Osteocyte (in vitro differentiated cells): ENCODE data around the gene OBI1. TPM values are rescaled to one million over a fixed set of nuclear protein-coding genes. Genes with fewer than 3 reads are reported as not detected.
A peak's percentile ranks its signal among the peaks of the same experiment; 100 is the strongest.

ENCODE experiments used
- DNase-seq: peaks from one replicate; pipeline ENCODE4 v3.0.0; 2021; ENCODE audit warnings: mixed read lengths; ENCODE audit not compliant: unreplicated experiment; ENCODE audit errors: extremely low spot score
- H3K27ac Mint-ChIP-seq: one replicate; pipeline ENCODE4 v1.8.0; 2021; ENCODE audit warnings: mild to moderate bottlenecking, mixed read lengths; ENCODE audit not compliant: unreplicated experiment
- H3K27me3 Mint-ChIP-seq: one replicate; pipeline ENCODE4 v1.8.0; 2021; ENCODE audit warnings: mixed read lengths; ENCODE audit not compliant: unreplicated experiment
- H3K36me3 Mint-ChIP-seq: one replicate; pipeline ENCODE4 v1.8.0; 2021; ENCODE audit warnings: mixed read lengths; ENCODE audit not compliant: unreplicated experiment
- H3K4me1 Mint-ChIP-seq: one replicate; pipeline ENCODE4 v1.8.0; 2021; ENCODE audit warnings: mixed read lengths; ENCODE audit not compliant: unreplicated experiment
- H3K4me3 Mint-ChIP-seq: one replicate; pipeline ENCODE4 v1.8.0; 2021; ENCODE audit warnings: mild to moderate bottlenecking, moderate library complexity, mixed read lengths; ENCODE audit not compliant: unreplicated experiment
- H3K9me3 Mint-ChIP-seq: one replicate; pipeline ENCODE4 v1.8.0; 2021; ENCODE audit warnings: mixed read lengths; ENCODE audit not compliant: unreplicated experiment
- CTCF ChIP-seq: fragments of 200-600 bp; sonication (generic); IDR thresholded peaks from 2 replicates; pipeline ENCODE4 v1.5.0; 2021; ENCODE audit warnings: antibody characterized with exemption, mild to moderate bottlenecking, moderate library complexity
- total RNA-seq: library from RNA; stranded (reverse); gene quantifications from 2 replicates; pipeline ENCODE4 v1.2.1, GENCODE V29; 2021

OBI1 gene
- total RNA-seq, 1 donor from 2014 or later, result 10.5 TPM

DNA sequence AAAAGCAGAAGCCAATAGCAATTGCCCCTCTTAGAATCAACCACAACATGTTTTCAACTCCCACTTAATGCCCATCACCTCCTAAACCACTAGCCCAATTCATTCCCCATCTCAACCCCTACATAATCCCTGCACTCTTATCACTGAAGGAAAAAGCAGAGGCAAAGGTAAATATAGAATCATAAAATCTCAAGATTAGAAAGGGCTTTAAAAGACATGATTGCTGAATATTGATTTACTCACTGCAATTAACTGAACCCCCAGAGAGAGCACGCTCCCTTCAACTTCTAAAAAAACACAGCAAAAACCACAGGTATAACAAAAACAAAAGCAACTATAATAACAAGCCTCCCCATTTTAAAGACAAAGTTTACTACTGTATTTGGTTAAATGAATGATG, 40.5 kb downstream of the OBI1 start:
- TF ChIP-seq CTCF, result no peak
- Mint-ChIP-seq H3K4me1 (no peaks in the 10 kb centered on the region), H3K36me3 (peaks cover 33% of the 10 kb centered on the region), H3K27ac (no peak overlapping the region), H3K4me3 (no peak overlapping the region), H3K27me3 (peaks cover 2% of the 10 kb centered on the region), H3K9me3 (no peaks in the 10 kb centered on the region)
- DNase-seq, result no peak

DNA sequence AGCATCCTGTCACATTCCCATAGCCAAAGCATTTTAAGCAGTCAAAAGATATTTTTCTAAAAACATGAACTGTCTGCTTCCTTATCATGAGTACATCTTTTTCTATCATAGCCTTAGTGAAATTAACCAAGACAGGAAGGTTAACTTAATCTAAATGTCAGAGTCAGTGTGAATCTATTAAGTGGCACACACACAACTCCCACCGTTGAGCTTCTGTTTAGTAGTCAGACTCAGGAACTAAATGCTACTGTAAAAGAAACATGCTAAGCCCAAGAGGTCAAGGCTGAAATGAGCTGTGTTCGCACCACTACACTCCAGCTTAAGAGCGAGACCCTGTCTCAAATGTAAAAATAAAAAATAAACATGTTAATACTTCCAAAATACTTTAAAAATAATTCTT, 47.9 kb downstream of the OBI1 start:
- TF ChIP-seq CTCF, result no peak
- peaks cover 14% of the 10 kb centered on the region for H3K36me3 Mint-ChIP-seq

DNA sequence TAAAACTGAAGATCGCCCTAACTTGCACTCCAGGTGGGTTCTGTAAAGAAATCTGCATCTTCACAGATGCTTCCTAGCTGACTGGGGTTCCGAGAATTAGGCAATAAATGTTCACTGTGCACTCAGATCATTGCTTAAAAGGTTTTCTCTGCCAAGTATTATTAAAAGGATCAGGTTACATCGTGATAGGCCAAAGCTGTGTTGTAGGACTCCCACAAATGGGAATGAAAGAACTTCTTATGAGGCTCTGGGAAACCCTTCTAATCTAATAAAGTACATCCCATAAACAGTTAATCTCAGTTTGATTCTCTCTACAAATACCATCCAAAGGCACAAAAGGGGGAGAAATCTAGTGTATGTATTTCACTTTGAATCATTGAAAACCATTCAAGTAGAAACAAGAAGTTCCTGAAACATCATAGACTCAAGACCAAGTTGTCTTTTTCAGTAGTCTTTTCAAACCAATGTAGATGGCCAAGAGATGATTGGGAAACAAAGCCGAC, 48.5 kb downstream of the OBI1 start:
- no peak for TF ChIP-seq CTCF
- Mint-ChIP-seq H3K27me3 (peaks cover 68% of the 10 kb centered on the region), H3K4me3 (no peak overlapping the region), H3K9me3 (no peaks in the 10 kb centered on the region), H3K27ac (no peak overlapping the region), H3K36me3 (peaks cover 9% of the 10 kb centered on the region), H3K4me1 (peaks cover 24% of the 10 kb centered on the region)
- no peak for DNase-seq

More for the DNA sequence above, 47.9 kb downstream of the OBI1 start:
- peaks cover 24% of the 10 kb centered on the region for H3K4me1 Mint-ChIP-seq
- H3K27ac Mint-ChIP-seq, result no peak overlapping the region
- H3K27me3 Mint-ChIP-seq, result peaks cover 62% of the 10 kb centered on the region
- DNase-seq, result no peak
- no peak overlapping the region for H3K4me3 Mint-ChIP-seq
- H3K9me3 Mint-ChIP-seq, result no peaks in the 10 kb centered on the region

DNA sequence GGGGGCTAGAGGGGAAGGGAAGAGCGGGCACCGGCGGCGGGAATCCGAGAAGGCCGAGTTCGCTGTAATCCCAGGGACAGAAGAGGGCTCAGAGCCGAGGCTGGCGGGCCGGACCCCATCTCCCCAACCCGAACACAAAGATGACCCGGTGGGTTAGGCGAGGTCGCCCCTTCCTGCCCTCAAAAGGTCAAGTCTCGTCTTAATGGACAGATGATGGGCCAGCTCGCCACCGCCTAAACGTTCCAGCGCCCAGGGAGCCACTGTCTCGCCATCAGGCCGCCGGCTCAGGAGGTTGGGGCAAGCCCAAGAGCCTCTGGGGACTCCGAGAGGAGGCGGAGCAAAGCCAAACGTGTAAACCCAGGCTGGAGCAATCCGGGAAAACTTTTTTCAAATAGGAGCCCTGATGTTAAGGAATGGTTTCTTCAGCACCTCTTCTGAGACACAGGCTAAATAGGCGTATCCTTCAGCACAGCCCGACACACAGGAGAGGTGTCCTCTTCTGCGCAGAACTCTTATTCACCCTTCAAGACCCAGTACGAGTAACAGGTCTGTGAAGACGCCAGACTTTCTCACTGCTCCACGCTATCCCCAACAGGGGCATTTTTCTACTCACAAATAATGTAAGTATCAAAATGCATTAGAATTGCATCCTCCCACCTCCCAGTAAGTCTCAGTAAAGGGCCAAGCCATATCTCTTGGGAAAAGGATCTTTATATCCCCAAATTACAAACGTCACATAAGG, 49.3 kb downstream of the OBI1 start:
- H3K4me3 Mint-ChIP-seq, result peak overlapping the region; percentile 76
- H3K36me3 Mint-ChIP-seq, result peaks cover 3% of the 10 kb centered on the region
- TF ChIP-seq CTCF, result no peak
- no peaks in the 10 kb centered on the region for H3K9me3 Mint-ChIP-seq
- no peak overlapping the region for H3K27ac Mint-ChIP-seq
- H3K4me1 Mint-ChIP-seq, result peaks cover 24% of the 10 kb centered on the region
- DNase-seq, result no peak
- peaks cover 76% of the 10 kb centered on the region for H3K27me3 Mint-ChIP-seq

- no peak for TF ChIP-seq CTCF
Observed at GRCh38 chr13:78608688-78609463, 50.1 kb downstream of the OBI1 start.

More at GRCh38 chr13:78608688-78609463, 50.1 kb downstream of the OBI1 start:
- Mint-ChIP-seq H3K4me3 (peak overlapping the region; percentile 76), H3K27ac (no peak overlapping the region), H3K9me3 (no peaks in the 10 kb centered on the region), H3K36me3 (no peaks in the 10 kb centered on the region), H3K27me3 (peaks cover 84% of the 10 kb centered on the region), H3K4me1 (peaks cover 27% of the 10 kb centered on the region)
- no peak for DNase-seq
